ENCODE measurements around the gene IQCB1.

IQCB1 gene

GRCh38 chr3:121730940-121731687, 103.7 kb downstream of the IQCB1 start:
- Histone ChIP-seq H3K27ac (no peak overlapping the region), H3K4me1 (peaks cover 0 to 23% (median 4%) of the 10 kb centered on the region in 4 donors), H3K36me3 (peaks cover 19 to 34% (median 25%) of the 10 kb centered on the region in 3 donors), H3K27me3 (no peaks in the 10 kb centered on the region), H3K4me3 (no peak overlapping the region), H3K9me3 (no peaks in the 10 kb centered on the region)
- intact Hi-C loops (cut with DNase I; ENCODE audit: low total_unique reads): no loop called here
- no peak for TF ChIP-seq CTCF (IDR thresholded peaks at IDR 0.05)
- no peak for DNase-seq

GRCh38 chr3:121724130-121724529, 110.7 kb downstream of the IQCB1 start:
- TF ChIP-seq CTCF (IDR thresholded peaks at IDR 0.05): no peak
- Histone ChIP-seq H3K27me3 (no peaks in the 10 kb centered on the region), H3K27ac (no peak overlapping the region), H3K9me3 (no peaks in the 10 kb centered on the region), H3K4me1 (no peaks in the 10 kb centered on the region), H3K4me3 (no peak overlapping the region), H3K36me3 (peaks cover 80 to 91% (median 83%) of the 10 kb centered on the region in 3 donors)
- DNase-seq: no peak
- intact Hi-C loops (cut with DNase I; ENCODE audit: low total_unique reads): no loop called here

DNA sequence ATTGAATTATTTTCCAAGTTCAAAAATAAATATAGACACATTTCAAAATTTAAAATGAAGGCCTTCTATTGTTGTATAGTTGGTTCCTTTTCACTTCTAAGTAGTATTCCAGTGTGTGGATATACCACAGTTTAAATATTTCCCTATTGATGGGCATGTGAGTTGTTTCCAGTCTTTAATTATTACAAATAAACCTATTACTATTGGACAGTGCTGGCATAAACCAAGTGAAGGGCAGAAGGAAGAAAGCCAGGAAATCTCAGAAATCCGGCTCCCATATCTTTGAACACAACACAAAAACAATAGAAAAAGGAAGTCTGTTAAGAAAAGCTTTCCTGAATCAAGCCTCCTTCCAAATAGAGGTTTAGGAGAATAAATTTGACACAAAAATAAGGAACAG, 111.4 kb downstream of the IQCB1 start:
- Histone ChIP-seq H3K4me1 (no peaks in the 10 kb centered on the region), H3K36me3 (peaks cover 77 to 91% (median 78%) of the 10 kb centered on the region in 3 donors), H3K27me3 (no peaks in the 10 kb centered on the region), H3K9me3 (no peaks in the 10 kb centered on the region), H3K27ac (no peak overlapping the region), H3K4me3 (no peak overlapping the region)
- DNase-seq: no peak
- no peak for TF ChIP-seq CTCF (IDR thresholded peaks at IDR 0.05)
- intact Hi-C loops (cut with DNase I; ENCODE audit: low total_unique reads): no loop called here

GRCh38 chr3:121722411-121722810, 112.4 kb downstream of the IQCB1 start:
- H3K4me1 ChIP-seq: no peaks in the 10 kb centered on the region
- no peak for DNase-seq
- H3K4me3 ChIP-seq: no peak overlapping the region
- H3K36me3 ChIP-seq: peaks cover 78 to 91% (median 82%) of the 10 kb centered on the region in 3 donors
- no peaks in the 10 kb centered on the region for H3K27me3 ChIP-seq
- no peaks in the 10 kb centered on the region for H3K9me3 ChIP-seq
- intact Hi-C loops (cut with DNase I; ENCODE audit: low total_unique reads): no loop called here
- TF ChIP-seq CTCF (IDR thresholded peaks at IDR 0.05): no peak
- H3K27ac ChIP-seq: no peak overlapping the region

DNA sequence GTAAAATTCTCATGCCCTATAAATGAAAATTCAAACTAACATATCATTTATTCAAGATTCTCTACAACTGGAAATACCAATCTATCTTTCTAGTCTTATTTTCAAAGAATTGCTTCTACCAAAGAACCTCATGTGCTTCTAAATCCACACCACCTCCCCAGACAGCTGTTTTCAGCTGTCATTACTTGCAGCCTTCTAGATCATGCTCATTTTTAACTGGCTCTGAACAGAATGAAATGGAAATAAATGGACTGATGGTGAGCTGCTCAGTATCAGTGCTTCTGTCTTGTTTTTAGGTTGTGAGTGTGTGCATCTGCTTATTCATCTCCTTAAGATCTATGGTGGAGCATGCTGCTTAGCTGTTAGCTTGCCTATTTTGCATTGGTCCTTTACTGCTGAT, 114.7 kb downstream of the IQCB1 start:
- Histone ChIP-seq H3K27me3 (no peaks in the 10 kb centered on the region), H3K9me3 (no peaks in the 10 kb centered on the region), H3K36me3 (peaks cover 79 to 98% (median 94%) of the 10 kb centered on the region in 3 donors), H3K4me1 (no peaks in the 10 kb centered on the region), H3K4me3 (no peak overlapping the region), H3K27ac (no peak overlapping the region)
- no peak for DNase-seq
- no peak for TF ChIP-seq CTCF (IDR thresholded peaks at IDR 0.05)
- intact Hi-C loops (cut with DNase I; ENCODE audit: low total_unique reads): no loop called here
